Stimulated activated CD4-positive, alpha-beta T cell treated with anti-CD3 and anti-CD28 coated beads, Interleukin-15, amount 100 ng/mL, for 24 hours (primary cell): ENCODE measurements around the gene LDLRAD1.
"Not testable (repeated sequence)": the region's sequence is repeated elsewhere in the genome, so short reads cannot be mapped to it uniquely, and the experiment has no call there.

Experiments used
- DNase-seq: peaks from one replicate; pipeline ENCODE4 v3.0.0-alpha.2; 2020

LDLRAD1 gene

DNA sequence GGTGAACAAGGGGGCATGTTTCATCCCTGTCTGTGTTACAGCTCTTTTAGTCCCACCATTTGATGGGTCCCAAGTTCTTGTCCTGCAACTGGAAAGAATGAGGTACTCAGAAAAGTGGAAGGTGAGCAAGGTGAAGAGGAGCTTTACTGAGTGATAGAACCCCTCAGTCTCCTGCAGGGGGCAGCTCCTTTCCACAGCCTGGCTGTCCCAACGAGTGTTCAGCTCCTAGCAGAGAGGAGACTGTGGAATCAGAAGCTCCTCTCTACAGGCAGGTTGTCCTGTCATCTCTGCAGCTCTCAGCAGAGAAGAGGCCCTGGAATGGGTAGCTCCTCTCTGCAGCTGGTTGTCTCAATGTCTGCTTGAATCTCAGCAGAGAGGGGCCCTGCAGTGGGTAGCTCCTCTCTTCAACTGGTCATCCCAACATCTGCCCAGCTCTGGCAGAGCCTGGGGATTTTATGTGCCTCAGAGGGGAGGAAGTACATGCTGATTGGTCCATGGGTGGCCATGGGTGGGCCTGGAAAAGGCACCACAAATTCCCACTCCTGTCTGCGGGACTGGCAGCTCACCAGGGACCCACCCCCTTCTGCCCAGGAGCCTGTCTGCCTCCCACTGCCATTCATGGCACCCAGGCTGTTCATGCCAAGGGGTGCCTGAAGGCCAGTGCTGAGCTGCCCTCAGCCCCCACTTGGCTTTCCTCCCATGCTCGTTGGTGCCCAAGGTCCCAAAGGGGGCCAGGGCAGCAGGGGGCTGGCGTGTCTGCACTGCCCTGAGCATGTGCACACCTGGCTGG lies 25.7 kb downstream of the LDLRAD1 start:
- DNase-seq: no peak

DNA sequence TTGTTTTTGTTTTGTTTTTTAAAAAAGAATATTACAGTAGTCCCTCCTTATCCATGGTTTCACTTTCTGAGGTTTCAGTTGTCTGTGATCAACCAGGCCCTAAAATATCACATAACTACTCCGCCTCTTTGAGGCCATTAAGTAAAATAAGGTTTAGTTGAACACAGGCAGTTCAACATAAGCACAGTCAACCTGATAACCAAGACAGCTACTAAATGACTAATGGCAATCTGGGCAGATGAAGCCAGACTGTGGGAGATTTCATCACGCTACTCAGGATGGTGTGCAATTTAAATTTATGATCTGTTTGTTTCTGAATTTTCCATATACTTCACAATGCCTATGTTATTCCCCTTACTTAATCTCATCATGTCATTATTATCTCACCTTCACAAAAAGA lies 30.1 kb downstream of the LDLRAD1 start:
- DNase-seq: no peak

DNA sequence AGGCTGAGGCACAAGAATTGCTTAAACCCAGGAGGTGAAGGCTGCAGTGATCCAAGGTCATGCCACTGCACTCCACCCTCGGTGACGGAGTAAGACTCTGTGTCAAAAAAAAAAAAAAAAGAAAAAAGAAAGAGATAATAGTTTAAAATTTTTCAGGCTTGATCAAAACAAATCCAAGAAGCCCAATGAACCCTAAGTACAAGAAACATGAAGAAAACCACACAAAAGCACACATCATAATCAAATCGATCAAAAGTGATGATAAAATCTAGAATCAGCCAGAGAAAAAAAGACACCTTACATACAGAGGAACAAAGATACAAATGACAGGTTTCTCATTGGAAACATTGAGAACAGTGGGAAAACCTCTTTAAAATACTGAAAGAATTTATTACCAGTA lies 31.5 kb downstream of the LDLRAD1 start:
- DNase-seq: no peak

DNA sequence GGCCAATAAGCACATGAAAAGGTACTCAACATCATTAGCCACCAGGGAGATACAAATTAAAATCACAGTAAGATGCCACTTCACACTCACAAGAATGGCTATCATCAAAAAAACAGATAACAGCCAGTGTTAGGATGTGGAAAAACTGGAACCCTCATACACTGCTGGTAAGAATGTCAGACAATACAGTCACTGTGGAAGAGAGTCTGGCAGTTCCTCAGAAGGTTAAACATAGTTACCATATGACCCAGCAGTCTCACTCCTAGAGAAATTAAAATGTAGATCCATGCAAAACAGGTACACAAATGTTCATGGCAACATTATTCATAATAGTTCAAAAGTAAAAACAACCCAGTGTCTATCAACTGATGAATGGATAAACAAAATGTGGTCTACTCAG lies 33.3 kb downstream of the LDLRAD1 start:
- no peak for DNase-seq

DNA sequence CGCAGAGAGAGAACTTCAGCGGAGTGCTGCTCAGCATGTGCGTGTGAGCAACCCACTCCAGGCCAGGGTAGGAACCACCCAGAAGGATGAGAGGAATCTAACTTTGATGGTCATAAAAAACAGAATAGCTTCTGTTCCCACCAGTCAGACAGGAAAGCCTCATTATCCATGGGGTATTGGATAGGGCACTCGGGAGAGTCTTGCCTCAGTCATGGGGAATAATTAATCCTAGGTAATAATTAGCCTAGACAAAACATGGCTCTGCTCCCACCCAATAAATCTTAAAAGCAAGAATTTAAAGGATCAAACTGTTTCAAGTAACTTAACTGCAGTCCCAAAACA lies 35.3 kb downstream of the LDLRAD1 start:
- no peak for DNase-seq

DNA sequence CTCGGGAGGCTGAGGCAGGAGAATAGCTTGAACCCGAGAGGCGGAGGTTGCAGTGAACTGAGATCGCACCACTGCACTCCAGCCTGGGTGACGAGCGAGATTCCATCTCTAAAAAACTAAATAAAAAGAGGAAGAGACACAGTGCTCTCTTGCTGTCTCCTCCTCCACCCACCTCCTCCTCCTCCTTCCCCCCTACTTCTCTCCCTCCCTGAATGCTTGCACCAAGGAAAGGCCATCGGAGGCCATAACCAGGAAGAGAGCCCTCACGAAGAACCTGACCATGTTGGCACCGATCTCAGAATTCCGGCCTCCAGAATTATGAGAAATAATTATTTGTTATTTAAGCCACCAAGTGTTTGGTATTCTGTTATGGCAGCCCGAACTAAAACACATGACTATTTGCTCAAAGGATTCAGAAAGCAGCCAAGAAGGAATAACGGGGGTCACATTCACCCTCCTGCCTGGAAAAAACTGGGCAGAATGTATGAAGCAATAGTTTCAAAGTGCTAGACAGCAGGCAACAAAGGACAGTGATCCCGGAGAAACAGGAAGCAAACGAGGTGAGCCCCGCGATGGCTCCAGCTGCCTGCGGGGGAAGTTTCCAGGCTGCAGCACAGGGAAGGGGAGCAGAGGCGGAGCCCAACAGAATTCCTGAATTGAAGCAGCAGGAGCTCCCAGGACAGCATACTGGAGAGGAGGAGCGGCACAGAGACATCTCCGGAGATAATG lies 35.8 kb downstream of the LDLRAD1 start:
- no peak for DNase-seq

DNA sequence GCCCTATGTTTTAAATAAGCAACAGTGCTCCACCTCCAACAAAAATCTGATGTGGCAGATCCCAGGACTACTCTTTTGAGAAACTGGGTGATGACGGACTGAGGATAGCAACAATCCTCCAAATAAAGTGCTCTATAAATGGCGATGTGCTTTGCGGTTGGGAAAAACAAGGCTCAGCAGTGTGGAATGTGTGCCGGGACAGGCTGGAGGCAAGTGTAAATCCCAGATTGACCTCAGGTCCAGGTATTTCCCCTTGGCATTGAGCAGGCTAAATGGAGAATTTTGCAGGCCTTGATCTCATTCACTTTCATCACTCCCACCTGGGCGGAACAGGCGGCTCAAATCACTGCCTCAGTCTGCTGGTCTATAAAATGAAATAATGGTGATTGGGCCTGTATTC lies 36.8 kb downstream of the LDLRAD1 start:
- DNase-seq: no peak

DNA sequence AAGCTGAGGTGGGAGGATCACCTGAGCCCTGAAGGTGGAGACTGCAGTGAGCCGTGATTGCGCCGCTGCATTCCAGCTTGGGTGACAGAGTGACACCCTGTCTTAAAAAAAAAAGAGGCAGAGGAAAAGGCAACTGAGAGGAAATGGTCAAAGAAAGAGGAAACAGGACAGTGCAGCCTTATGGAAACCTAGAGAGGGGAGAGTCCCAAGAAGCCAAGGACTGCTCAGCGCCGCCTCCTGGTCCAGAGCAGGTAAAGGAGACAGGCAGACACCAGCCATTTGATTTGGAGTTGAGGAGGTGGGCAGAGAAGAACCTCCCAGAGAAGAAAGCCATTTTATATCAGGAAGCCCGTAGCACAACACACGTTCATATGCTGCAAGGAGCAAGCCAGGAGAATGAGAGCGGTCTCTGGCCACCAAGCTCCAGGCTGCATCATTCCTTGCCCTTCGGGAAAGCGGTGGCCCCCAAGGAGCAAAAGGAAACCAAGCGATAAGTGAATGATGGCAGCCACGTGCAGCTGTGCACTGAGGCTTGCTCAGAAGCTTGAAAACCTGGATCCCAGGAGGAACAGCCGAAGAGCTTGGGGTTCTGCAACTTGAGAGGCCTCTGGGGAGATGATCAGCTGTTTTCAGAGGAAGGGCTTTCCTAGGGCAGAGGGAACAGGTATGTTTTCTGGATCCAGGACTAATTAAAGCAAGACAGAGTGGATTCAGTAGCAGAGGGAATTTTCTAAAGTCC lies 38.1 kb downstream of the LDLRAD1 start:
- no peak for DNase-seq

DNA sequence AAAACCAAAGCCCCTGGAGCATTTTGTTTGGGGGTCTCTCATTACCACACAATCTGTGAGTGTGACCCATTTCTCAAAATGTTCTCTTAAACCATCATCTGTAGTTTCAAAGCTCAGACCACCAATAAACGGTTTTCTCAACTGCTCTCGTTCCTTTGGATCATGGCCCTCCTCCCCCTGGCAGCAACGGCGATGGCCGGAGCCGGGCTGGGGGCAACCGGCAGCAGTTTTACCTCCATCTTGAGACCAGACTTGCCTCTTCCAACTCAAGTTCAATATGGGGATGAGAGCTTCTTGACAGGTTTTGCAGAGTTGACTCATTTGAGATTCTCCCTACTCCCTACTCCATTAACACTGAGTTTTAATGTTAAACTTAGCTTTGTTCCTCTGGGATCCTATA lies 42.1 kb downstream of the LDLRAD1 start:
- no peak for DNase-seq

DNA sequence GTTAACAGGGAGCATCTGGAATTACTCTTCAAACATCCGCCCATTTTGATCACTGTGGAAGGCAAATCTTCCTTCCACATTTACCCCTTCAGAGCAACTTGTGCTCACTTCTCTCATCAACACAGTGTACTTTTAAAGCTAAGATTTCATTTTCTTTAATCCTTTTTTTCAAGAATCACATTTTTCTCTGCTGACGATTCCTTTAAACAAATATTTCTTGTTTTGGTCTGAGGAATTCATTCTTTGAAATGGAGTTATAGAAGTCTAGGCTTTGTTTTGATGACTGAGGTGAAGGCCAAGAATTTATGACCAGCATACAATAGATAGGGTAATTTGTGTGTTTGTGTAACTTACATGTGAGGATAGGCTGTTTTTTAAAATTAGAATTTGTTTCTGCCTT lies 46.3 kb downstream of the LDLRAD1 start:
- DNase-seq: no peak

DNA sequence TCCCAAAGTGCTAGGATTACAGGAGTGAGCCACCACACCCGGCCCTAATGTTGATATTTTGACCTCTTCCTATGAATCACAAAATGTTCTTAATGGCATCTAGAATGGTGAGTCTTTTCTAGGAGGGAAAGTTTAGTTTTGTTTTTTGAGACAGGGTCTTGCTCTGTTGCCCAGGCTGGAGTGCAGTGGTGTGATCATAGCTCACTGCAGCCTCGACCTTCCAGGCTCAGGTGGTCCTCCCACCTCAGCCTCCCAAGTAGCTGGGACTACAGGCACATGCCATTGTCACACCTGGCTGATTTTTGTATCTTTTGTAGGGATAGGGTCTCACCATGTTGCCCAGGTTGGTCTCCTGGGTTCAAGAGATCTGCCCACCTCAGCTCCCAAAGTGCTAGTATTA lies 48.7 kb downstream of the LDLRAD1 start:
- not testable (repeated sequence) for DNase-seq

DNA sequence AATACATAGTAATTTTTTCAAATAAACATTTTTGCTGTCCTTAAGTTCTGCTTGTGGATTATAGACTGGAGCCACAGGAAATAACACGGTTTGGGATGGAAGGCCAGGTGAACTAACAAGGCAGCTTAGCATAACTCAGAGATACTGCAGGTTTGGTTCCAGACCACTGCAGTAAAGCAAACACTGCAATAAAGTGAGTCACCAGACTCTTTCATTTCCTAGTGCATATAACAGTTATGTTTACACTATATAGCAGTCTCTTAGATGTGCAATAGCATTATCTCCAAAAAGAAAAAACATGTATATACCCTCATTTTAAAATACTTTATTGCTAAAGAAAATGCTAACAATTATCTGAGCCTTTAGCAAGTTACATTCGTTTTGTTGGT lies 49.9 kb downstream of the LDLRAD1 start:
- no peak for DNase-seq

DNA sequence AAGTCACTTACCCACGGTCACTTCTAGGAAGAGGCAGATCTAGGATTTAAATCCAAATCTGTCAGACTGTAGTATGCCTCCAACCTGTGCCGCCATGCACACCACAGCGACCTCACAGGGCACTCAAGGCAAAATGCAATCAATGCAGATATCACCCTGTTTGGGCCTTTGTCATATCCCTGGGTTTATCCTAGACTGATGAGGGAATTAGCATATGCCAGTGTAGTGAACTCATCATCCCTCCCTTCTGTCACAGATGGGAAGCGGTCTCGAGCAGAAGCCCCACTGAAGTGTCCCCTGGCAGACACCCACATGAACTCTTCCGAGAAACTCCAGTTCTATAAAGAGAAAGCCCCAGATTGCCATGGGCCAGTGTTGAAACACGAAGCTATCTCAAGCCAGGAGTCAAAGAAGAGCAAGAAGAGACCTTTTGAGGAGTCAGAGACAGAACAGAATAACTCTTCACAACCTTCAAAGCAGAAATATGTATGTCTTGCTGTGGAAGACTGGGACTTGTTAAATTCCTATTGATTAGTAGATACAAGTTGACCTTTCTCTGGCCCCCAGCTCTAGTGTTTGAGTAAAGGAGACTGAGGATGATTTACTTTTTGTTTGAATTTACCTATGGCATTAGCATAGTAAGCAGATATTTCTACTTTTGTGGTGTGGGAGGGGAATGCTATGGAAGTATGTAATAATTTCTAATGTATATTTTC lies 50.4 kb downstream of the LDLRAD1 start:
- DNase-seq: no peak

DNA sequence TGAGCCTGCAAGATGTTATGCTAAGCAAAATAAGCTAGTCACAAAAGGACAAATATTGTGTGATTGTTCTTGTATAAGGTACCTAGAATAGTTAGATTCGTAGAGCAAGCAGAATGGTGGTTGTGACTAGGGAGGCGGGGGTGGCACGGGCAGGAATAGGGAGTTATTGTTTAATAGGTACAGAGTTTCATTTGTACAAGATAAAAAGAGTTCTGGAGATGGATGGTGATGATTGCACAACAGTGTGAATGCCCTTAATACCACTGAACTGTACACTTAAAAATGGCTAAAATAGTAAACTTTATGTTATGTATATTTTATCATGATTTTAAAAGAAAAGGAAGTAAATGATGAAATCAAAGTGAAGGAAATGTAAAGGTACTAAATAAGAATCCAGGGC lies 51.2 kb downstream of the LDLRAD1 start:
- DNase-seq: no peak

DNA sequence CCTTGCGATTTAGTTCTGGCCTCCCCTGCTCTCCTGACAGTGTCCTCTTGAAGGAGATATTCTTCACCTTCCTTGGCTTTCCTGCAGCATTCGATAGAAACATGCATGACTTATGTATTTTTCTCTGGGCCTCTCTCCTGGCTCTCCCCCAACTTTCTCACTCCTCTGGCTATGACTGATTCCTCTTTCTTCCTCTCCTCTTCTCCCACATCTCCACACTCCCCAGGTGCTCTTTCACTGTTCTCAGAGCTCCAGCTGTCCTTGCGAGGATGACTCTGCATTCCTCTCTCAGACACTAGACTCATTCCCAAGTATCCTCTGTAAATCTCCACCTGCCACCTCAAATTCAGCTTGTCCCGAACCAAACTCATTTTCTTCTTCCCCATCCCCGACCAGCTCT lies 53.9 kb downstream of the LDLRAD1 start:
- DNase-seq: no peak

DNA sequence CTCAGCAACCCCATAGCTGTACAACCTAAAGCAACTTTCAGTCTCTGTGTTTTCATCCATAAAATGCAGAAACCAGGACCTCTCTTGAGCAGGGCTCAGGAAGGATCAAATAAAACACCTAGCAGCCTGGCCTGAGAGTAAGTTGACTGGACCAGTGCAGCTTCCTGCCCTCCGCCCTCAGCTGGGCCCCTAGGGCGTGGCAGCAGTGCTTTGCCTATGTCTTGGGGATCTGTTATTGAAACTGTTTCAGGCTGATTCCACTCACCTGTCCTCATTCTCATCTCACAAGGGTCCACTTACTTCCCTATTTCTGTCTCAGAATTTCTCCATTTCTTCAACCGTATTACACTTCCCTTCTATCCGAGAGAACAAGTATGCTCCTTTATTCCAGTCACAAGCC lies 54.5 kb downstream of the LDLRAD1 start:
- DNase-seq: no peak

DNA sequence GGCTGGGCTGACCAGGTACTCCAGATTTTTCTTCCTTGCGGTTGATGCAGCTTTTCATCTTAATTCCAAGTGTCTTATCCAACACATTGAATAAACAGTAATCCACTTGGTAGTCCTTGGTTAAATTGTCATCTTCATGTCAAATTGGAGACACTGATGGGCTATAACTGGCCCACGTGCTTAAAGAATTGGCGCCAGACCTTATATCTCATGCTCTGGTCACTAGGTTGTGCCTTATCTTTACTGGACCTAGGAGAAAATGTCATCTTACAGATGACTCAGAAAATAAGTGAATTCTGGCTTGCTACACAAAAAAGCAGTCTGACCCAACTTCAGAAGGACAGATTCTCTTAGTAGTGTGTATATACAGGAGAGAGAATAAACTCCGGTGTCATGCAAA lies 55.6 kb downstream of the LDLRAD1 start:
- no peak for DNase-seq

DNA sequence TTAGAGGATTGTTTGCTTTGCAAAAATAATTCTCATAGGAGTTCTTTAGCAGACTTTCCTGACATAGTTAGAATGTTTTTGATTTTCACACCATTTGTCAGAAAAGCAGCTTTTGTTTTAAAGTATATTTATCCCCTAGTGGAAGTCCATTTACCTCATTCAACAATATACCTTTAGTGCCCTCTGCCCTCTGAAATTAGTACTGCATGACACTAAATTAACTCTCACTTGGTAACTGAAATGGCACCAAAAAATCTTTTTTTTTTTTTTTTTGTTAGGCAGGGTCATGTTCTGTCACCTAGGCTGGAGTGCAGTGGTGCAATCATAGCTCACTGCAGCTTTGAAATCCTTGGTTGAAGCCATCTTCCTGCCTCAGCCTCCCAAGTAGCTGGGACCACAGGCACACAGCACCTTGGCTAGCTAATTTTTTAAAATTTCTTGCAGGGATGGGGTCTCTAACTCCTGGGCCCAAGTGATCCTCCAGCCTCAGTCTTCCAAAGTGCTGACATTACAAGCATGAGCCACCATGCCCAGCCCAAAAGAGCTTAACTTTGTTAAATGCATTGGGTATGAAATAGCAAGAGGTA lies 58.2 kb downstream of the LDLRAD1 start:
- no peak for DNase-seq
